ENCODE results near the gene ERBB4. TPM values are rescaled to one million over a fixed set of nuclear protein-coding genes. Genes with fewer than 3 reads are reported as not detected.
"Not testable (repeated sequence)": the region's sequence is repeated elsewhere in the genome, so short reads cannot be mapped to it uniquely, and the experiment has no call there.

Gene ERBB4
- total RNA-seq, 2 experiments from 2014 or later = not detected

DNA sequence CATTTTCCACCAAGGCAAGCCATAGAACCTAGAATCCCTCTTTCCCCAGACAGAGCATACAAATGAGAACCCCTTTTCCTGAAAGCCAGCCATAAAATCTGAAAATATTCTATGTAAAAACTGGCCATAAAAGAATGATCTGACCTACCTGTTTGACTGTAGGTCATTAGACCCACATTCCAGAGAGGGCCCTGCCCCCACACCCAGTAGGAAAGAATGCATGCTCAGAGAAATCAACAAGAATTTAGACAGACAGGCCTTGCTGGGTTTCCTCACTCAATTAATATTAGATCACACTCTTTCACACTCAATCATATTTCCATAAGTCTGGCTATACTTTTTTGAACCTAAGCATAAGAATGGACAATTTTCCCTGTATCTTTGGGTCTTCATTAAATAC, 929.5 kb downstream of the ERBB4 start:
- no peak for TF ChIP-seq EZH2phosphoT487 (IDR thresholded peaks at IDR 0.05; ENCODE audit: borderline replicate concordance, low read depth, low read length)
- no peaks in the 10 kb centered on the region for H3K79me2 ChIP-seq (ENCODE audit: insufficient read depth, low read depth, low read length)
- BruUV-seq (replicated peaks) = no TSS peak
- no peaks in the 10 kb centered on the region for H3K9me3 ChIP-seq (ENCODE audit: low read length)
- no peak for DNase-seq (ENCODE audit: low spot score)
- no peaks in the 10 kb centered on the region for H3K9me2 ChIP-seq (ENCODE audit: insufficient read depth, low read length)
- no peaks in the 10 kb centered on the region for H3K36me3 ChIP-seq (ENCODE audit: insufficient read depth, low read length)
- no peak overlapping the region for H3K4me2 ChIP-seq (ENCODE audit: low read length)
- no peaks in the 10 kb centered on the region for H4K20me1 ChIP-seq (ENCODE audit: insufficient read depth, low read length)
- intact Hi-C loops (cut with micrococcal nuclease; ENCODE audit: unreplicated experiment) = no loop called here
- ChIA-PET POLR2A (no interaction called here), CTCF (ENCODE audit: unreplicated experiment) (no interaction called here)
- no peak overlapping the region for H2AFZ ChIP-seq (ENCODE audit: low read length)
- no peaks in the 10 kb centered on the region for H3K4me1 ChIP-seq (ENCODE audit: insufficient read depth, low read length, poor library complexity, severe bottlenecking)
- H3K27ac ChIP-seq (ENCODE audit: low read depth, low read length, poor library complexity, severe bottlenecking) = no peak overlapping the region
- H3K4me3 ChIP-seq (ENCODE audit: low read depth, low read length, poor library complexity, severe bottlenecking) = no peak overlapping the region

DNA sequence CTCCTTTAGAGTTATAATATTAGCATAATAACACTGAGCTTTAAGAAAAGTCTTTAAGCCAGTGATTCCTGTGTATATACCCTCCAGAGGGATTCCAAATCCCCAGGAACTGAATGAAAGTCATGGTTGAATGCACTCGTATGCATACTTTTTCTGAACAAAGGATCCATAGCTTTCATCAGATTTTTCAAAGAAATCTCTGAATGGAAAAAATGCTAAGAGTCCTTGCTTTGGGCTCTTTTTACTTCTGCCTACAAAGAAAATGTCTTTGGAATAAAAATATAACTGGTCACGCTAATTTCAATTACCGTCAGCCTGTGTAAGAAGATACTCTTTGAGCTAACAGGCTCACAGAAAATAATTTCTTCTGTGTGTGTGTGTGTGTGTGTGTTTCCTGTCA, 939.5 kb downstream of the ERBB4 start:
- Histone ChIP-seq H3K36me3 (ENCODE audit: insufficient read depth, low read length) (no peaks in the 10 kb centered on the region), H2AFZ (ENCODE audit: low read length) (no peak overlapping the region), H3K9me2 (ENCODE audit: insufficient read depth, low read length) (no peaks in the 10 kb centered on the region), H4K20me1 (ENCODE audit: insufficient read depth, low read length) (no peaks in the 10 kb centered on the region), H3K4me2 (ENCODE audit: low read length) (no peak overlapping the region), H3K79me2 (ENCODE audit: insufficient read depth, low read depth, low read length) (no peaks in the 10 kb centered on the region), H3K4me3 (ENCODE audit: low read depth, low read length, poor library complexity, severe bottlenecking) (no peak overlapping the region), H3K9me3 (ENCODE audit: low read length) (no peaks in the 10 kb centered on the region), H3K27ac (ENCODE audit: low read depth, low read length, poor library complexity, severe bottlenecking) (no peak overlapping the region), H3K4me1 (ENCODE audit: insufficient read depth, low read length, poor library complexity, severe bottlenecking) (no peaks in the 10 kb centered on the region)
- ChIA-PET POLR2A (interaction anchor here (0.6 kb wide), 1 partner anchor 979 kb away, joined by 3 read pairs; no protein-coding TSS in a partner anchor), CTCF (ENCODE audit: unreplicated experiment) (no interaction called here)
- TF ChIP-seq, protein P1, sequence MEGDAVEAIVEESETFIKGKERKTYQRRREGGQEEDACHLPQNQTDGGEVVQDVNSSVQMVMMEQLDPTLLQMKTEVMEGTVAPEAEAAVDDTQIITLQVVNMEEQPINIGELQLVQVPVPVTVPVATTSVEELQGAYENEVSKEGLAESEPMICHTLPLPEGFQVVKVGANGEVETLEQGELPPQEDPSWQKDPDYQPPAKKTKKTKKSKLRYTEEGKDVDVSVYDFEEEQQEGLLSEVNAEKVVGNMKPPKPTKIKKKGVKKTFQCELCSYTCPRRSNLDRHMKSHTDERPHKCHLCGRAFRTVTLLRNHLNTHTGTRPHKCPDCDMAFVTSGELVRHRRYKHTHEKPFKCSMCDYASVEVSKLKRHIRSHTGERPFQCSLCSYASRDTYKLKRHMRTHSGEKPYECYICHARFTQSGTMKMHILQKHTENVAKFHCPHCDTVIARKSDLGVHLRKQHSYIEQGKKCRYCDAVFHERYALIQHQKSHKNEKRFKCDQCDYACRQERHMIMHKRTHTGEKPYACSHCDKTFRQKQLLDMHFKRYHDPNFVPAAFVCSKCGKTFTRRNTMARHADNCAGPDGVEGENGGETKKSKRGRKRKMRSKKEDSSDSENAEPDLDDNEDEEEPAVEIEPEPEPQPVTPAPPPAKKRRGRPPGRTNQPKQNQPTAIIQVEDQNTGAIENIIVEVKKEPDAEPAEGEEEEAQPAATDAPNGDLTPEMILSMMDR (conservative IDR thresholded peaks at IDR 0.05; ENCODE audit: low read length) = no peak
- TF ChIP-seq EZH2phosphoT487 (IDR thresholded peaks at IDR 0.05; ENCODE audit: borderline replicate concordance, low read depth, low read length) = no peak
- no TSS peak for BruUV-seq (replicated peaks)
- intact Hi-C loops (cut with micrococcal nuclease; ENCODE audit: unreplicated experiment) = no loop called here
- DNase-seq (ENCODE audit: low spot score) = no peak

DNA sequence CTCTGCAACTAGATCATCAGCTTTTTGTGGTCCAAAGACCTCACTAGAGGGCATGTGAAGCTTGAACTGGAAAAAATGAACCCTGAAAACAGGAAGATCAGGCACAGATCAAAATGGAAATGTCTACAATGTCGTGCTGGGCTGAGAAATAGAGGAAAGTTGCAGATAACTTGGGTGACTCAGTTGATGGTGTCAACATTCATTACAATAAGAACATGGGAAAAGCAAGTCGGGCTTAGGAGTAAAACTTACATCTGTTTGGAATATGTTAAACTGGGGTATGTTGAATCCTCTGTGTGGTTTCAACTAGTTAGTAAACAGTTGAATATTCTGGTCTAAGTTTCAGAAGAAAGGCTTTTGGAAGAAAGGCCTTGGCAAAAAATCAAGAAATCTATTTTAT, 940.4 kb downstream of the ERBB4 start:
- Histone ChIP-seq H3K4me2 (ENCODE audit: low read length) (no peak overlapping the region), H3K9me2 (ENCODE audit: insufficient read depth, low read length) (no peaks in the 10 kb centered on the region), H3K4me1 (ENCODE audit: insufficient read depth, low read length, poor library complexity, severe bottlenecking) (no peaks in the 10 kb centered on the region), H4K20me1 (ENCODE audit: insufficient read depth, low read length) (no peaks in the 10 kb centered on the region), H2AFZ (ENCODE audit: low read length) (no peak overlapping the region), H3K27ac (ENCODE audit: low read depth, low read length, poor library complexity, severe bottlenecking) (no peak overlapping the region), H3K36me3 (ENCODE audit: insufficient read depth, low read length) (no peaks in the 10 kb centered on the region), H3K79me2 (ENCODE audit: insufficient read depth, low read depth, low read length) (no peaks in the 10 kb centered on the region), H3K9me3 (ENCODE audit: low read length) (no peaks in the 10 kb centered on the region), H3K4me3 (ENCODE audit: low read depth, low read length, poor library complexity, severe bottlenecking) (no peak overlapping the region)
- ChIA-PET CTCF (ENCODE audit: unreplicated experiment) (no interaction called here), POLR2A (no interaction called here)
- no peak for TF ChIP-seq EZH2phosphoT487 (IDR thresholded peaks at IDR 0.05; ENCODE audit: borderline replicate concordance, low read depth, low read length)
- TF ChIP-seq, protein P1 (conservative IDR thresholded peaks at IDR 0.05; ENCODE audit: low read length) = no peak
- DNase-seq (ENCODE audit: low spot score) = no peak
- intact Hi-C loops (cut with micrococcal nuclease; ENCODE audit: unreplicated experiment) = no loop called here
- no TSS peak for BruUV-seq (replicated peaks)

DNA sequence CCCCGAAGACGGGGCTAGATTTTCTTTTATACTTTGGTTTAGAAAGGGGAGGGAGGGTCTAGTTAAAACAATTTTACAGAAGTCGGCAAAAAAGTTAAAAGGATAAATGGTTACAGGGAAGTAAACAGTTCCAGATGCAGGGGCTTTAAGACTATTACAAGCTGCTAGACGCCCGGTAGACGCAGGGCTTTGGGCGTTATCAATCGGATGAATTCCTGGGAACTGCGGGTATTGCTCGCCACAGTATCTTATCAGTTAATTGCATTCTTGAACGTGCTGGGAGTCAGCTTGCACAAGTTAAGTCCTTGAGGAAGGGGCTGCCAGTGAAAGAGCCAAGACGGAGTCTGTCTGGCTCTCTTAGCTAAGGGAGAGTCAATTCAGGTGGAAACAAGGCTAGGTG, 946.6 kb downstream of the ERBB4 start:
- H3K9me3 ChIP-seq (ENCODE audit: low read length); intact Hi-C loops (cut with micrococcal nuclease; ENCODE audit: unreplicated experiment); H3K36me3 ChIP-seq (ENCODE audit: insufficient read depth, low read length); H3K9me2 ChIP-seq (ENCODE audit: insufficient read depth, low read length); H3K79me2 ChIP-seq (ENCODE audit: insufficient read depth, low read depth, low read length); BruUV-seq (replicated peaks); H3K4me1 ChIP-seq (ENCODE audit: insufficient read depth, low read length, poor library complexity, severe bottlenecking); H4K20me1 ChIP-seq (ENCODE audit: insufficient read depth, low read length); H2AFZ ChIP-seq (ENCODE audit: low read length); H3K27ac ChIP-seq (ENCODE audit: low read depth, low read length, poor library complexity, severe bottlenecking); H3K4me3 ChIP-seq (ENCODE audit: low read depth, low read length, poor library complexity, severe bottlenecking); H3K4me2 ChIP-seq (ENCODE audit: low read length); DNase-seq (ENCODE audit: low spot score); CTCF ChIA-PET (ENCODE audit: unreplicated experiment): not testable (repeated sequence)
- POLR2A ChIA-PET = interaction anchor here (0.6 kb wide), 1 partner anchor 319 kb away, joined by 4 read pairs; no protein-coding TSS in a partner anchor
